GM06990 (cell line): ENCODE data around the gene SCAMP2.

Source experiments
- DNase-seq: peaks from one replicate; pipeline ENCODE4 v3.0.0-alpha.2; 2011; ENCODE audit not compliant: insufficient read length; ENCODE audit errors: extremely low read depth
- H3K27me3 ChIP-seq: replicated peaks from 2 replicates; pipeline ENCODE4 v1.6.0; 2011; ENCODE audit warnings: low read length; ENCODE audit not compliant: control insufficient read depth, insufficient read depth
- H3K36me3 ChIP-seq: 2 replicates; pipeline ENCODE4 v1.5.1; 2011; ENCODE audit warnings: low read length; ENCODE audit not compliant: control insufficient read depth, insufficient read depth
- H3K4me3 ChIP-seq: replicated peaks from 2 replicates; pipeline ENCODE4 v1.5.1; 2011; ENCODE audit warnings: low read depth, mild to moderate bottlenecking, control low read depth, low read length
- CTCF ChIP-seq: IDR thresholded peaks from 2 replicates; pipeline ENCODE4 v1.5.1; 2011; ENCODE audit warnings: low read length, control low read depth, mild to moderate bottlenecking, inconsistent platforms; ENCODE audit not compliant: insufficient read depth, poor library complexity, severe bottlenecking

The SCAMP2 gene

GRCh38 chr15:74865316-74865715 is 7.8 kb downstream of the SCAMP2 start:
- no peak for TF ChIP-seq CTCF
- no peak for DNase-seq
- no peak overlapping the region for H3K4me3 ChIP-seq
- H3K27me3 ChIP-seq = no peaks in the 10 kb centered on the region
- H3K36me3 ChIP-seq = peaks cover 9% of the 10 kb centered on the region

- no peak overlapping the region for H3K4me3 ChIP-seq
- DNase-seq = no peak
- no peaks in the 10 kb centered on the region for H3K27me3 ChIP-seq
- no peak for TF ChIP-seq CTCF
- H3K36me3 ChIP-seq = peaks cover 9% of the 10 kb centered on the region
These were observed 8.9 kb downstream of the SCAMP2 start for GRCh38 chr15:74864296-74864695.

- Histone ChIP-seq H3K36me3 (peaks cover 7% of the 10 kb centered on the region), H3K27me3 (no peaks in the 10 kb centered on the region), H3K4me3 (no peak overlapping the region)
- TF ChIP-seq CTCF = no peak
- no peak for DNase-seq
These were observed 9.7 kb downstream of the SCAMP2 start for GRCh38 chr15:74863239-74864056.

- H3K36me3 ChIP-seq = peaks cover 5% of the 10 kb centered on the region
- TF ChIP-seq CTCF = no peak
- H3K4me3 ChIP-seq = peak overlapping the region; percentile 6
These were observed 14.8 kb downstream of the SCAMP2 start for GRCh38 chr15:74858369-74858740.

GRCh38 chr15:74857671-74858368 is 15.3 kb downstream of the SCAMP2 start:
- H3K36me3 ChIP-seq = peaks cover 11% of the 10 kb centered on the region
- DNase-seq = peak; percentile 38
- H3K27me3 ChIP-seq = no peaks in the 10 kb centered on the region
- no peak for TF ChIP-seq CTCF
- H3K4me3 ChIP-seq = peak overlapping the region; percentile 12

More at GRCh38 chr15:74858369-74858740, 14.8 kb downstream of the SCAMP2 start:
- no peak for DNase-seq
- H3K27me3 ChIP-seq = no peaks in the 10 kb centered on the region
